CD4-positive, alpha-beta T cell treated with Interleukin-15 for 1 hour (primary cell): ENCODE measurements around the gene C16orf96.

Experiments
- DNase-seq: peaks from one replicate; pipeline ENCODE4 v3.0.0-alpha.2; 2020

C16orf96 gene

GRCh38 chr16:4556112-4556511, at the start of gene C16orf96:
TSS of gene C16orf96 (plus strand) at chr16:4556340. CDS start at chr16:4556490, 150 bp downstream.
- no peak for DNase-seq

GRCh38 chr16:4506450-4506849, 49.7 kb upstream of the C16orf96 start:
- peak; percentile 76 for DNase-seq

GRCh38 chr16:4507588-4508345, 48.4 kb upstream of the C16orf96 start:
- no peak for DNase-seq

- no peak for DNase-seq
Observed at GRCh38 chr16:4508806-4509205, 47.3 kb upstream of the C16orf96 start.

GRCh38 chr16:4509420-4509819, 46.7 kb upstream of the C16orf96 start:
- no peak for DNase-seq

- DNase-seq: no peak
Observed at GRCh38 chr16:4510131-4510530, 46.0 kb upstream of the C16orf96 start.

GRCh38 chr16:4510747-4511426, 45.3 kb upstream of the C16orf96 start:
- peak; percentile 58 for DNase-seq

- DNase-seq: no peak
Observed at GRCh38 chr16:4511441-4512082, 44.6 kb upstream of the C16orf96 start.

- no peak for DNase-seq
Observed at GRCh38 chr16:4512473-4512872, 43.7 kb upstream of the C16orf96 start.

GRCh38 chr16:4513086-4513860, 42.9 kb upstream of the C16orf96 start:
- DNase-seq: no peak

GRCh38 chr16:4513881-4514280, 42.3 kb upstream of the C16orf96 start:
- DNase-seq: no peak

GRCh38 chr16:4514606-4515005, 41.5 kb upstream of the C16orf96 start:
- DNase-seq: no peak

GRCh38 chr16:4515611-4516233, 40.4 kb upstream of the C16orf96 start:
- peak; percentile 54 for DNase-seq

- DNase-seq: no peak
Observed at GRCh38 chr16:4517812-4518680, 38.1 kb upstream of the C16orf96 start.

GRCh38 chr16:4519274-4520058, 36.7 kb upstream of the C16orf96 start:
- no peak for DNase-seq

- no peak for DNase-seq
Observed at GRCh38 chr16:4520913-4521312, 35.2 kb upstream of the C16orf96 start.

GRCh38 chr16:4522051-4522581, 34.0 kb upstream of the C16orf96 start:
- no peak for DNase-seq

GRCh38 chr16:4523686-4524085, 32.5 kb upstream of the C16orf96 start:
- DNase-seq: no peak

- DNase-seq: no peak
Observed at GRCh38 chr16:4524571-4524970, 31.6 kb upstream of the C16orf96 start.

- no peak for DNase-seq
Observed at GRCh38 chr16:4525069-4525468, 31.1 kb upstream of the C16orf96 start.
